Gastroesophageal sphincter (tissue), 4 donors: ENCODE data around the gene S100A9. TPM values are rescaled to one million over a fixed set of nuclear protein-coding genes. Genes with fewer than 3 reads are reported as not detected.

Experiments
- ATAC-seq: fragments of 150-250 bp; one replicate; pipeline ENCODE4 v1.9.1; 2016; ENCODE audit warnings: mild to moderate bottlenecking, moderate library complexity
- H3K27ac ChIP-seq, 4 donors: fragments of 200-600 bp; sonication (generic) in 3 of 4; 1 replicate in 3 of 4; 2 replicates in 1 of 4; pipeline ENCODE4 v1.5.1; 2016 to 2019
- H3K27me3 ChIP-seq: fragments of 200-600 bp; sonication (generic); one replicate; pipeline ENCODE4 v1.5.1; 2019
- H3K36me3 ChIP-seq, 2 donors: fragments of 200-600 bp; sonication (generic); one replicate each; pipeline ENCODE4 v1.5.1; 2019; ENCODE audit warnings: control low read depth in 1 of 2
- H3K4me1 ChIP-seq, 3 donors: fragments of 200-600 bp; sonication (generic); 1 replicate in 2 of 3; 2 replicates in 1 of 3; pipeline ENCODE4 v1.5.1; 2016 to 2019; ENCODE audit warnings: control low read depth in 2 of 3
- H3K4me3 ChIP-seq, 2 donors: fragments of 200-600 bp; sonication (generic); one replicate each; pipeline ENCODE4 v1.5.1; 2019; ENCODE audit warnings: mild to moderate bottlenecking in 1 of 2, moderate library complexity in 1 of 2
- H3K9me3 ChIP-seq, 3 donors: fragments of 200-600 bp; sonication (generic); one replicate each; pipeline ENCODE4 v1.5.1; 2017 to 2019; ENCODE audit warnings: control low read depth in 2 of 3
- CTCF ChIP-seq, 4 experiments: fragments of 200-600 bp in 2 of 4; fragments of 450-650 bp in 2 of 4; sonication (generic) in 1 of 4; IDR thresholded peaks; one replicate each; pipeline ENCODE4 v1.5.1; 2017 to 2019; ENCODE audit warnings: antibody characterized with exemption in 4 of 4, mild to moderate bottlenecking in 2 of 4, moderate library complexity in 2 of 4
- EP300 ChIP-seq: sonication (generic); formaldehyde crosslinking; IDR thresholded peaks from one replicate; pipeline ENCODE4 v1.6.1; 2017; ENCODE audit warnings: antibody characterized with exemption, mild to moderate bottlenecking
- POLR2A ChIP-seq, 2 donors: fragments of 450-650 bp; IDR thresholded peaks; one replicate each; pipeline ENCODE4 v1.6.1; 2017; ENCODE audit warnings: antibody characterized with exemption in 2 of 2, mild to moderate bottlenecking in 2 of 2, moderate library complexity in 1 of 2
- POLR2AphosphoS5 ChIP-seq: sonication (generic); formaldehyde crosslinking; IDR thresholded peaks from one replicate; pipeline ENCODE4 v1.6.1; 2017; ENCODE audit warnings: antibody characterized with exemption
- WGBS, 2 donors: methylation state at CpG; one replicate each; pipeline ENCODE4 v1.1.5; 2018; ENCODE audit warnings: low coverage in 1 of 2; 5-methylcytosine and 5-hydroxymethylcytosine counted together
- total RNA-seq, 4 donors: library from RNA; depleted of rRNA; stranded (reverse); fragments of >200 nt; gene quantifications; one replicate each; pipeline ENCODE4 v1.1.0, GENCODE V29; 2016

S100A9 gene
- total RNA-seq, 4 donors from 2014 or later: 65.3 to 2,906 (median 485) TPM

- no peaks in the 10 kb centered on the region for H3K4me1 ChIP-seq
- no peak overlapping the region for H3K4me3 ChIP-seq
- ATAC-seq: no peak
- no peak for TF ChIP-seq CTCF (IDR thresholded peaks at IDR 0.05)
- TF ChIP-seq EP300: no peak
- TF ChIP-seq POLR2AphosphoS5: no peak
- no peak for TF ChIP-seq POLR2A (IDR thresholded peaks at IDR 0.05)
- no peak overlapping the region for H3K27ac ChIP-seq
- peaks cover 18% of the 10 kb centered on the region for H3K27me3 ChIP-seq
- H3K36me3 ChIP-seq: no peaks in the 10 kb centered on the region
- H3K9me3 ChIP-seq: no peaks in the 10 kb centered on the region
- WGBS, 2 donors: no CpG with 5 or more reads among the region's 11 CpGs
Measured at GRCh38 chr1:153360592-153361479, 3.2 kb downstream of the S100A9 start.

GRCh38 chr1:153361480-153362109 is 3.9 kb downstream of the S100A9 start:
- H3K36me3 ChIP-seq: no peaks in the 10 kb centered on the region
- H3K4me1 ChIP-seq: no peaks in the 10 kb centered on the region
- H3K4me3 ChIP-seq: no peak overlapping the region
- H3K27me3 ChIP-seq: peaks cover 18% of the 10 kb centered on the region
- no peak for ATAC-seq
- TF ChIP-seq POLR2A (IDR thresholded peaks at IDR 0.05) (no peak), EP300 (no peak), POLR2AphosphoS5 (no peak), CTCF (IDR thresholded peaks at IDR 0.05) (no peak)
- H3K9me3 ChIP-seq: no peaks in the 10 kb centered on the region
- 100% methylated on average over 1 of the region's 4 CpGs; no CpG with 5 or more reads in 1 of the 2 donors for WGBS, 2 donors
- no peak overlapping the region for H3K27ac ChIP-seq

- TF ChIP-seq EP300 (no peak), CTCF (IDR thresholded peaks at IDR 0.05) (no peak), POLR2AphosphoS5 (no peak), POLR2A (IDR thresholded peaks at IDR 0.05) (no peak)
- Histone ChIP-seq H3K9me3 (no peaks in the 10 kb centered on the region), H3K4me1 (no peaks in the 10 kb centered on the region), H3K27ac (no peak overlapping the region), H3K4me3 (no peak overlapping the region), H3K36me3 (no peaks in the 10 kb centered on the region), H3K27me3 (peaks cover 17% of the 10 kb centered on the region)
- WGBS, 2 donors: 67% methylated on average over 1 of the region's 3 CpGs; no CpG with 5 or more reads in 1 of the 2 donors
- ATAC-seq: no peak
Measured at GRCh38 chr1:153362187-153362775, 4.6 kb downstream of the S100A9 start.

- ATAC-seq: no peak
- Histone ChIP-seq H3K4me3 (no peak overlapping the region), H3K36me3 (no peaks in the 10 kb centered on the region), H3K27ac (no peak overlapping the region), H3K4me1 (no peaks in the 10 kb centered on the region), H3K27me3 (peaks cover 17% of the 10 kb centered on the region), H3K9me3 (no peaks in the 10 kb centered on the region)
- TF ChIP-seq POLR2A (IDR thresholded peaks at IDR 0.05): no peak
- TF ChIP-seq CTCF (IDR thresholded peaks at IDR 0.05): no peak
- no peak for TF ChIP-seq POLR2AphosphoS5
- no peak for TF ChIP-seq EP300
- 59 to 93% methylated on average over 2 to 3 of the region's 3 CpGs for WGBS, 2 donors
Measured at GRCh38 chr1:153363641-153364040, 6.0 kb downstream of the S100A9 start.
